NCI-H1105 (cell line): Measurements from ENCODE around the gene TMEM131.

Experiments used
- DNase-seq: peaks from one replicate; lab custom pipeline; 2025; lab: John Stamatoyannopoulos, UW

Gene TMEM131

GRCh38 chr2:98020516-98020915 lies 24.8 kb upstream of the TMEM131 start:
- no peak for DNase-seq

DNA sequence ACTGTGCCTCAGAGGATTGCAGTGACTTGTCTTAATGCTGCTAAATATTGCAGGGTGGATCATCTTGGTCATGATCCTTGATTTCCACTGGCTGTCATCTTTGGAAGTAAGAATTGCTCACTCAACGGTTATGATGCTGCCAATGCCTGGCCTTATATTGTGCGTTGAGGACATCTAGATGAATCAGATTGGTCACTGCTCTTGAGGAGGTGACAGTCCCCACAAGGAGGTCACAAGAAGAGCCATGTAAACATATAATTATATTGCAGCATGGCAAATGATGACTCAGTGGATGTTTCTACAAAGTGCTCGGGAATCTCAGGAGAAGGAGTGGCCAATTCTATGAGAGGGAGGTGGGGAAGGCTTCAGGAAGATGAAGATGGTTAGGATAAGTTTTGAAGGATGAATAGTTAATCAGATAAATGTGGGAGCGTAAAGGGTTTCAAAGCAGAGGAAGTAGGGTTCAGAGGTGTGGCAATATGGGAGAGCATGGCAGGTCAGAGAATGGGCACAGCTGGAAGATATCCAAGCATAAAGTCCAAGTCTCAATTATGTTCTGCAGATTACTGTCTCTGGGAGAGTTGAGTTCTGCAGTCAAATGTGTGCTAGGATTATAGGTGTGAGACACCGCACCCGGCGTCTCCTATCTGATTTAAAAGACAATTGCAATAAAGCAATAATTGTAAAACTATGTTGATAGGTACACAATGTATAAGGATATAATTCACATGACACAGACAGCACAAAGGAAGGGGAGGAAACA lies 21.3 kb upstream of the TMEM131 start:
- no peak for DNase-seq

GRCh38 chr2:98015671-98016070 lies 19.9 kb upstream of the TMEM131 start:
- DNase-seq = no peak

DNA sequence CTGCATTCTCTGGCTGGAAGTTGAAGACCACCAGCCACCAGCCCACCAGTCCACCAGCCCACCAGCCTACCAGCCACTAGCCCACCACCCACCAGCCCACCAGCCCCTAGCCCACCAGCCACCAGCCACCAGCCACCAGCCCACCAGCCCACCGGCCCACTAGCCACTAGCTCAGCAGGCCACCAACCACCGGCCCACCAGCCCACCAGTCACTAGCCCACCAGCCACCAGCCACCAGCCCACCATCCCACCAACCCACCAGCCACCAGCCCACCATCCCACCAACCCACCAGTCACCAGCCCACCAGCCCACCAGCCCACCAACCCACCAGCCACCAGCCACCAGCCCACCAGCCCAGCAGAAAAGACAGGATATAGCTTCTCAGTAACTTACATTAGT lies 18.6 kb upstream of the TMEM131 start:
- no peak for DNase-seq

GRCh38 chr2:98013407-98014042 lies 17.8 kb upstream of the TMEM131 start:
- no peak for DNase-seq

DNA sequence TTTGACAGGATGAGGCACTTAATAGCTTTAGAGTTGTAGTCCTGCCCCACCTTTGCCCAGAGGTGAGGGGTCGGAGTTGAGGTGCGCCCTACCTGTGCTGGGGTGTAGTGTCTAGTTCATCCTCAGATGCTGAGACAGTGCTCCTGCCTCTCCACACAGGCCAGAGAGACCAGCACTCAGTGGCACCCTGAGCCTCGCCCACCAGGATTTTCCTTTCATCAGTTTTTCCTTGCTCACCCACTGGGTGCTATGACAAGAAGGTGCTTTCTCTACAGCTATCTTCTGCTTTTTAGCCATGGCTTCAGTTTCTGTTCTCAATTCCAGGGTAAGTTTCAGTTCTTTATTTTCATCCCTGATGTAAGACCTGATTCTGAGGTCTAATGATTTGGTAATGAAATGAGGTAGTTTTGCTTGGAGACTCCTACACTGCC lies 16.8 kb upstream of the TMEM131 start:
- DNase-seq = no peak

DNA sequence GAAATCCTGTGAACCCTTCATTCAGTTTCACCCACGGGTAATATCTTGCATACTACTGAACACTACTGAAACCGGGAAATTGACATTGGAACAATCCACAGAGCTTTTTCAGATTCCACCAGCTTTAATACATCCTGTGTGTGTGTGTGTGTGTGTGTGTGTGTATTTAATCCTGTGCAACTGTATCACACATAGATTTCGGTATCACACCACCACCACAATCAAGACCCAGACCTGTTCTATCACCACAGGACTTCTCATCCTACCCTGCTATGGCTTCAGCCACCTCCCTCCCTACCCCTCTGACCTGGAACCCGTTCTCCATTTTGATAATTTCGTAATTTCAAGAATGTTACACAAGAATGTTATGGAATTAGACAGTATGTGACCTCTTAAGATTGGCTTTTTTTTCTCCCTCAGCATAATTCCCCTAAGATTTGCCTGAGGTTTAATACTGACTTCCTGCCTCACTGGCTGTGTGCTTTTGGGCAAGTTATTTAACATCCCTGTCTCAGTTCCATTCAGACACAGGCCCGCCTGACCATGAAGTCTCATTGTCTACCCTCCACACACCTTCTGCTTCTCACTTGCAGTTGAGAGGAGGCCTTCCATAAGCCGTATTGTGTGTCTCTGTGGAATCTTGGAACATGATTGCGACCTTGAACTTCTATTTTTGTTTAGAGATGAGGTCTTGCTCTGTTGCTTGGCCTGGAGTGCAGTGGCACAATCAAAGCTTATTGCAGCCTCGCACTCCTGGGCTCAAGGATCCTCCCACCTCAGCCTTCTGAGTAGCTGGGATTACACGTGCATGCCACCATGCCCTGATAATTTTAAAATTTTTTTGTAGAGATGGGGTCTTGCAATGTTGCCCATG lies 14.4 kb upstream of the TMEM131 start:
- DNase-seq = no peak

DNA sequence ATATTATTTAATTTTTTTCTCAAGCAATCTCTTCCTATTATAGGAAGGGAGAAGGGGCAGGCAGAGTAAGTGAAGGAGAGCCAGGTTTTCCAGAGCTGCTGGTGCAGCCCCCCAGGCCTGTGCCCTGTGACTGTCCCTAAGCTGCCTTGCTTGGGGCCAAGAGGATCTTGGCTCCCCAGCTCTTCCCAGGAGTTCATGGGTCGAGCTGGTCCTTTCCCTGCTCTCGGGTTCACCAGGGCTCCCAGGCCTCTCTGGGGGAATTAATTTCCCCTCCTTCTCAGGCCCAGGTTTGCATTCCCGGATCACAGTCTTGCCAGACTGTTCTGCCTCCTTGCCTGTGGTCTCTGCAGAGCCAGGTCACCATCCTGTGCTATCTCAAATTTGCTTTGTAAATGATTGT lies 12.7 kb upstream of the TMEM131 start:
- DNase-seq = no peak

GRCh38 chr2:98006378-98006777 lies 10.6 kb upstream of the TMEM131 start:
- DNase-seq = no peak

DNA sequence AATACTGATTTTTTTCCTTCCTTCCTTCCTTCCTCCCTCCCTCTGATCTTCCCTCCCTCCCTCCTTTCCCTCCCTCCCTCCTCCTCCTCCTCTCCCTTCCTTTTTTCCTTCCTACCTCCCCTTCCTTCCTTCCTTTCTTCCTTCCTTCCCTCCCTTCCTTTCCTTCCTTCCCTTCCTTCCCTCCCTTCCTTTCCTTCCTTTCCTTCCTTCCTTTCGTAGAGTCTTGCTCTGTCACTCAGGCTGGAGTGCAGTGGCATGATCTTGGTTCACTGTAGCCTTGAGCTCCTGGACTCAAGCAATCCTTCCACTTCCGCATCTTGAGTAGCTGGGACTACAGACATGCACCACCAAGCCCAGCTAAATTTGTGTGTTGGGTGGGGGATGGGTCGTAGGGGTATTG lies 8.9 kb upstream of the TMEM131 start:
- DNase-seq = no peak

DNA sequence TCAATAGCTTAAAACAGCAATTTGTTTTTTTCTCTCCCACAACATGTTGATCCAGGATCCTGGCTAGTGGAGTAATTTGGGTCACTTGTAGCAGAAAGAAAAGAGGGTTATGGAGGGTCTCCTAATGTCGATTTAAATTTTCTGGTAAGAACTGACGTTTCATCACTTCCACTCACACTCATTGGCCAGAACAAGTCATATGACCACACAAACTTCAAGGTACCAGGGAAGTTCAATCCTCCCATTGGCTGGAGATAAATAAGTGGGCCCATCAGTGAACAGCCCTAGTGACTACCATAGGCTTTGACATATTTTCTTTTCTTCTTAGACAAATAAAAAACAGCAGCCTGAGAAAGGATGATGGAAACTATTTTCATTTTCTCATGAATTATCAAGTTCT lies 8.3 kb upstream of the TMEM131 start:
- no peak for DNase-seq

DNA sequence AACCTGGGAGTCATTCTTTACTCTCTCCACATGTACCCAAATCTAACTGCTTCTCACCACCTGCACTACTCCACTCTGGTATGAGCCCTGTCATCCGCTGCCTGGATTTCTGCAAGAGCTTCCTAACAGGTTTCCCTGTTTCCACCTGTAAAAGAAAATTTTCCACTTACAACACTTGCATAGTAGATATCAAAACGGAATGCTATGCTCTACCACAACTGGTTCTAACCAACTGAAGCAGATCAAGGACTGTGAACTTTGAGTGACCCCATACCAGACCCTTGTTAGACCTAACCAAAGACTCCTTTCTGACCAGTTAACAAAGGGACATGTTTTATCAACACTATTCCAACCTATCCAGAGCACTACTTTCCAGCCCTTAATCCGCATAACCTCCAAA lies 3.8 kb upstream of the TMEM131 start:
- DNase-seq = no peak

GRCh38 chr2:97998431-97999005 lies 2.8 kb upstream of the TMEM131 start:
- no peak for DNase-seq

- peak; percentile 79 for DNase-seq
Measured at GRCh38 chr2:97997784-97998392, 2.1 kb upstream of the TMEM131 start.

GRCh38 chr2:97996679-97997078 lies 931 bp upstream of the TMEM131 start:
- no peak for DNase-seq

- DNase-seq = peak; percentile 15
Measured at GRCh38 chr2:97995026-97995733, 568 bp downstream of the TMEM131 start.

GRCh38 chr2:97994476-97994875 lies 1.3 kb downstream of the TMEM131 start:
- DNase-seq = no peak

- DNase-seq = no peak
Measured at GRCh38 chr2:97993926-97994325, 1.8 kb downstream of the TMEM131 start.

DNA sequence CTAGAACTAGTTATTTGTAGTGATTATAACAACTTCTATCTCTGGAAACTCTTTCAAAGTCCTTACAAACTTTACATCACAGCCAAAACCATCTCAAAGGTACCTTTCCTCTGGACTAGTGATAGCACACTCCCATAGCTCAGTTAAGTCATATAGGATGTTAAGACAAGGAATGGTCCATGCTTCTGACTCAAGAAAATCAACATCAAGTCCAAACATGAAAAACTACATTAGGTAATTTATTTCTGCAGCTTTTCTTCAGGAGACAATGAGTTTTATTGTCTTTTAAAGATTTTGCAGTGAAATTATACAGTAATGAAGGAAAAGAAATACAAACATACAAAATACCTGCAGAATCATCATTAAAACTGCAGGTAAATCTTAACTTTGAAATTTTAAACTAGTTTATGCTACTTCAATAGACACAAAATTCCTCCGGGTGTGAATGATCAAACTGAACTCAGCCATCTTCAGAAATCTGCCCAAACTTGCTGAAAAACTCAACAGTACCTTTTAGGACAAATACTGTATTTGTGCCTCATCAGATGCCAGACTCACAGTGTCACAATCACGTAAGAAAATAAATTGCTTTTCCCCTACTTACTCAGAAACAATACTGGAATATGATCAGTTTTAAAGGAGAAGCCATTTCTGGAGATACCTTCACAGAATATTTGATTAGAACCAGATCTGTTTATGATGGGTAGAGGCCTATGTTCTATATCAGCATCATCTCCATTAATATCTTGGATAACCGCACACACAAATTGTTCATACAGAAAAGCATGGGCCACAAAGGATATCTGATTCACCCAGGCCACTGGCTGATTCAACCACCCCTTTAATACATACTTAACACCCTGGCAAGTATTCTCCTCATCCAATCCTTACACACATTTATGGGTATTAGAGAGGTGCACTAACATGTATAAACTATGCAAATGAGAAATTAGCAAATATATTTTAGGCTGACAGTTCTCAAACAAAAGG lies 2.6 kb downstream of the TMEM131 start:
- no peak for DNase-seq
